ENCODE measurements around the gene IDH2. TPM values are rescaled to one million over a fixed set of nuclear protein-coding genes. Genes with fewer than 3 reads are reported as not detected.

Gene IDH2
- total RNA-seq, 4 donors from 2014 or later: 29.4 to 49.6 (median 33.5) TPM

DNA sequence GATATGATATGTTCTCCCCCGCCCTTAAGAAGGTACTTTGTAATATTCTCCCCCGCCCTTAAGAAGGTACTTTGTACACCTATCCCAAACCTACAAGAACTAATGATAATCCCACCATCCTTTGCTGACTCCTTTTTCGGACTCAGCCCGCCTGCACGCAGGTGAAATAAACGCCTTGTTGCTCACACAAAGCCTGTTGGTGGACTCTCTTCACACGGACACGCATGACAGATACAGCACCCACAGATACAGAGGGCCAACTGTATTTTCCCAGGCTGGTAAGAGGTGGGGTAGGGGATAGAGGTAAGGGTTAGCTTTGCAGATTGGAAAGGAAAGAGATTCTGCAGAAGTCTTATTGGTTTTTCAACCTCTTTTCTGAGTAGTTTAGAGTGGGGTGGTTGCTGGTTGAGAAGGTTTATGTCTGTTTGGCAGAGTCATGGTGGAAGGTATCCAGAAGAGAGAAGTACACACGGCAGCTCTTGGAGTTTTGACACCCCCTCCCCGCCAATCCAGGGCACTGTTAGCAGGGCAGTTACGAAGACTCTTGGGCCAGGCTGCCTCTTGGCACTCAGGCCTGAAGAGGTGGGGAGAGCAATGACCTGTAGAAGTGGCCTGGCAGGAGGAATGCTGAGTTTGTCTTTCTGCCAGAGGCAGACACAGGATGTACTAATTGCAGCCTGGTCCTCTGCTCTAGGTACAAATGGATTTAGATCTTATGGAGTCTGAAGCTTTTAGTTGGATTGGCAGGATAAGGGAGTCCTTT, 36.0 kb upstream of the IDH2 start:
- intact Hi-C loops (cut with DNase I): no loop called here
- H3K9me3 ChIP-seq: no peaks in the 10 kb centered on the region
- peaks cover 14 to 22% of the 10 kb centered on the region in 2 donors for H3K4me1 ChIP-seq
- peak; percentile 95 to 97 for DNase-seq
- H3K27me3 ChIP-seq: no peaks in the 10 kb centered on the region
- 40 to 51% methylated on average over 11 of the region's 11 CpGs for WGBS, 2 donors
- H3K27ac ChIP-seq: peak overlapping the region; percentile 57 to 66 (median 63)
- H3K36me3 ChIP-seq: no peaks in the 10 kb centered on the region
- no peak overlapping the region for H3K4me3 ChIP-seq (replicated peaks in 1 of 3)
- TF ChIP-seq POLR2A (IDR thresholded peaks at IDR 0.05): peak in 1 of 2 donors; percentile 19
- TF ChIP-seq, protein P1, sequence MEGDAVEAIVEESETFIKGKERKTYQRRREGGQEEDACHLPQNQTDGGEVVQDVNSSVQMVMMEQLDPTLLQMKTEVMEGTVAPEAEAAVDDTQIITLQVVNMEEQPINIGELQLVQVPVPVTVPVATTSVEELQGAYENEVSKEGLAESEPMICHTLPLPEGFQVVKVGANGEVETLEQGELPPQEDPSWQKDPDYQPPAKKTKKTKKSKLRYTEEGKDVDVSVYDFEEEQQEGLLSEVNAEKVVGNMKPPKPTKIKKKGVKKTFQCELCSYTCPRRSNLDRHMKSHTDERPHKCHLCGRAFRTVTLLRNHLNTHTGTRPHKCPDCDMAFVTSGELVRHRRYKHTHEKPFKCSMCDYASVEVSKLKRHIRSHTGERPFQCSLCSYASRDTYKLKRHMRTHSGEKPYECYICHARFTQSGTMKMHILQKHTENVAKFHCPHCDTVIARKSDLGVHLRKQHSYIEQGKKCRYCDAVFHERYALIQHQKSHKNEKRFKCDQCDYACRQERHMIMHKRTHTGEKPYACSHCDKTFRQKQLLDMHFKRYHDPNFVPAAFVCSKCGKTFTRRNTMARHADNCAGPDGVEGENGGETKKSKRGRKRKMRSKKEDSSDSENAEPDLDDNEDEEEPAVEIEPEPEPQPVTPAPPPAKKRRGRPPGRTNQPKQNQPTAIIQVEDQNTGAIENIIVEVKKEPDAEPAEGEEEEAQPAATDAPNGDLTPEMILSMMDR (IDR thresholded peaks at IDR 0.05): no peak

DNA sequence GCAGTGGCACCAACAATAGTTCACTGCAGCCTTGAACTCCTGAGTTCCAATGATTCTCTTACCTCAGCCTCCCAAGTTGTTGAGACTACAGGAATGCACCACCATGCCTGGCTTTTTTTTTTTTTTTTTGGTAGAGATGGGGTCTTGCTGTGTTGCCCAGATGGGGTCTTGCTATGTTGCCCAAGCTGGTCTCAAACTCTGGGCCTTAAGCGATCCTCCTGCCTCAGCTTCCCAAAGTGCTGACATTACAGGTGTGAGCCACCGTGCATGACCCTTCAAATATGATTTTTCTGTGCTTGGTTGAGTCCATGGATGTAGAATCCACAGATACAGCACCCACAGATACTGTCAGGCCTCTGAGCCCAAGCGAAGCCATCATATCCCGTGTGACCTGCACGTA, 30.2 kb upstream of the IDH2 start:
- Histone ChIP-seq H3K27ac (no peak overlapping the region), H3K9me3 (no peaks in the 10 kb centered on the region), H3K4me1 (no peaks in the 10 kb centered on the region), H3K36me3 (no peaks in the 10 kb centered on the region), H3K27me3 (no peaks in the 10 kb centered on the region), H3K4me3 (replicated peaks in 1 of 3) (no peak overlapping the region)
- 90 to 99% methylated on average over 5 of the region's 5 CpGs for WGBS, 2 donors
- DNase-seq: no peak
- intact Hi-C loops (cut with DNase I): no loop called here
- TF ChIP-seq, protein P1 (IDR thresholded peaks at IDR 0.05): no peak
- TF ChIP-seq POLR2A (IDR thresholded peaks at IDR 0.05): no peak

DNA sequence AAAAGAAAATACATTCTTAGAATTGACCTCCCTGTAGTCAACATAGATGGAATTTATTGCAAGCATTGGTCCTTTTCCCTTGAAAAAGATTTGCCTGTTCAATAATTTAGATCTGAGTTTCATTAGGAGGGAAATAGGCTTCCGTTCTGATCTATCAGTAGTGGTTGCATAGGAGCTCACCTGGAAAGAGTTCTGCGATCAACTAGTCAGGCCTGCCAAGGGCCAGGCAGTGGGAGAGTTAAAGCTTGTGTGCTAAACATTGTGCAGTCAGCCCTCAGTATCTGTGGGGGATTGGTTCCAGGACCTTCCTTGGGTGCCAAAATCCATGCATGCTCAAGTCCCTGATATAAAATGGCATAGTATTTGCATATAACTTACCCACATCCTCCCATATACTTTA, 29.6 kb upstream of the IDH2 start:
- TF ChIP-seq POLR2A (IDR thresholded peaks at IDR 0.05): no peak
- TF ChIP-seq, protein P1 (IDR thresholded peaks at IDR 0.05): no peak
- H3K27ac ChIP-seq: no peak overlapping the region
- no peaks in the 10 kb centered on the region for H3K36me3 ChIP-seq
- H3K27me3 ChIP-seq: no peaks in the 10 kb centered on the region
- H3K4me3 ChIP-seq (replicated peaks in 1 of 3): no peak overlapping the region
- H3K9me3 ChIP-seq: no peaks in the 10 kb centered on the region
- no peak for DNase-seq
- WGBS, 2 donors: 95 to 97% methylated on average over 2 of the region's 2 CpGs
- no peaks in the 10 kb centered on the region for H3K4me1 ChIP-seq
- intact Hi-C loops (cut with DNase I): no loop called here

- Histone ChIP-seq H3K36me3 (no peaks in the 10 kb centered on the region), H3K4me1 (no peaks in the 10 kb centered on the region), H3K4me3 (replicated peaks in 1 of 3) (no peak overlapping the region), H3K27ac (no peak overlapping the region), H3K27me3 (no peaks in the 10 kb centered on the region), H3K9me3 (no peaks in the 10 kb centered on the region)
- WGBS, 2 donors: 94 to 96% methylated on average over 8 of the region's 8 CpGs
- intact Hi-C loops (cut with DNase I): no loop called here
- DNase-seq: no peak
- TF ChIP-seq, protein P1 (IDR thresholded peaks at IDR 0.05): no peak
- TF ChIP-seq POLR2A (IDR thresholded peaks at IDR 0.05): no peak
Observed at GRCh38 chr15:90130291-90130690, 28.0 kb upstream of the IDH2 start.

- intact Hi-C loops (cut with DNase I): no loop called here
- TF ChIP-seq POLR2A (IDR thresholded peaks at IDR 0.05): no peak
- TF ChIP-seq, protein P1 (IDR thresholded peaks at IDR 0.05): no peak
- DNase-seq: no peak
- Histone ChIP-seq H3K36me3 (no peaks in the 10 kb centered on the region), H3K4me1 (no peaks in the 10 kb centered on the region), H3K9me3 (no peaks in the 10 kb centered on the region), H3K4me3 (replicated peaks in 1 of 3) (no peak overlapping the region), H3K27ac (no peak overlapping the region), H3K27me3 (no peaks in the 10 kb centered on the region)
- WGBS, 2 donors: 44 to 55% methylated on average over 4 to 10 of the region's 10 CpGs
Observed at GRCh38 chr15:90126596-90127435, 24.5 kb upstream of the IDH2 start.
